ENCODE results near the gene DLG5.
"Not testable (repeated sequence)": the region's sequence is repeated elsewhere in the genome, so short reads cannot be mapped to it uniquely, and the experiment has no call there.

The DLG5 gene

GRCh38 chr10:77794256-77795142, 132.1 kb downstream of the DLG5 start:
- no peak for DNase-seq (ENCODE audit: low spot score)

GRCh38 chr10:77793831-77794230, 132.7 kb downstream of the DLG5 start:
- no peak for DNase-seq (ENCODE audit: low spot score)

GRCh38 chr10:77792155-77792554, 134.4 kb downstream of the DLG5 start:
- no peak for DNase-seq (ENCODE audit: low spot score)

GRCh38 chr10:77791506-77791905, 135.0 kb downstream of the DLG5 start:
- no peak for DNase-seq (ENCODE audit: low spot score)

GRCh38 chr10:77789861-77790260, 136.7 kb downstream of the DLG5 start:
- no peak for DNase-seq (ENCODE audit: low spot score)

- no peak for DNase-seq (ENCODE audit: low spot score)
Measured at GRCh38 chr10:77789016-77789415, 137.5 kb downstream of the DLG5 start.

GRCh38 chr10:77788496-77789010, 138.0 kb downstream of the DLG5 start:
- DNase-seq (ENCODE audit: low spot score), result no peak

- DNase-seq (ENCODE audit: low spot score), result no peak
Measured at GRCh38 chr10:77787440-77787839, 139.1 kb downstream of the DLG5 start.

GRCh38 chr10:77784856-77785255, 141.7 kb downstream of the DLG5 start:
- no peak for DNase-seq (ENCODE audit: low spot score)

GRCh38 chr10:77782328-77783061, 144.1 kb downstream of the DLG5 start:
- DNase-seq (ENCODE audit: low spot score), result no peak

- no peak for DNase-seq (ENCODE audit: low spot score)
Measured at GRCh38 chr10:77781451-77782327, 144.9 kb downstream of the DLG5 start.

- no peak for DNase-seq (ENCODE audit: low spot score)
Measured at GRCh38 chr10:77780180-77780579, 146.4 kb downstream of the DLG5 start.

- DNase-seq (ENCODE audit: low spot score), result no peak
Measured at GRCh38 chr10:77776487-77776886, 150.1 kb downstream of the DLG5 start.

- DNase-seq (ENCODE audit: low spot score), result no peak
Measured at GRCh38 chr10:77774940-77775391, 151.6 kb downstream of the DLG5 start.

GRCh38 chr10:77773631-77774426, 152.7 kb downstream of the DLG5 start:
- no peak for DNase-seq (ENCODE audit: low spot score)

GRCh38 chr10:77772852-77773600, 153.5 kb downstream of the DLG5 start:
- DNase-seq (ENCODE audit: low spot score), result not testable (repeated sequence)

GRCh38 chr10:77771851-77772250, 154.7 kb downstream of the DLG5 start:
- DNase-seq (ENCODE audit: low spot score), result no peak

- no peak for DNase-seq (ENCODE audit: low spot score)
Measured at GRCh38 chr10:77771450-77771849, 155.1 kb downstream of the DLG5 start.

GRCh38 chr10:77770868-77771175, 155.7 kb downstream of the DLG5 start:
- no peak for DNase-seq (ENCODE audit: low spot score)

GRCh38 chr10:77770081-77770867, 156.3 kb downstream of the DLG5 start:
- DNase-seq (ENCODE audit: low spot score), result no peak

Data from hematopoietic multipotent progenitor cell treated with erythropoietin and hydrocortisone succinate and interleukin-3 and kit ligand, for 15 days (in vitro differentiated cells).